ENCODE data around the gene ANXA11. TPM values are rescaled to one million over a fixed set of nuclear protein-coding genes. Genes with fewer than 3 reads are reported as not detected.

Gene ANXA11
- total and polyA plus RNA-seq, 9 of the 15 experiments (the other 6 are each of a cell fraction or from before 2014, with no cell fraction given): 43.6 to 212 (median 109) TPM

GRCh38 chr10:80205477-80206276 is at the start of gene ANXA11 (continued):
- TF ChIP-seq PATZ1 (CRISPR knock-in tag; IDR thresholded peaks at IDR 0.05; ENCODE audit: borderline replicate concordance) (no peak), NCOA2 (IDR thresholded peaks at IDR 0.05; ENCODE audit: partially characterized antibody in 2 of 2) (no peak), ZKSCAN8 (CRISPR knock-in tag; IDR thresholded peaks at IDR 0.05) (no peak), TEAD1 (CRISPR knock-in tag; IDR thresholded peaks at IDR 0.05) (peak in 1 of 2 experiments; percentile 68; a peak in 1 of 4 replicates), ZNF764 (CRISPR knock-in tag; IDR thresholded peaks at IDR 0.05; ENCODE audit: low read depth) (no peak), SP1 (CRISPR knock-in tag; IDR thresholded peaks at IDR 0.05) (peak; percentile 30; the same call in 1 of the 2 replicates), VEZF1 (CRISPR knock-in tag; IDR thresholded peaks at IDR 0.05) (no peak), AFF4 (CRISPR knock-in tag; IDR thresholded peaks at IDR 0.05) (no peak), MYBL2 (IDR thresholded peaks at IDR 0.05; ENCODE audit: low read depth) (no peak), MYBL2 (CRISPR knock-in tag; IDR thresholded peaks at IDR 0.05; ENCODE audit: borderline replicate concordance) (no peak), DNMT1 (IDR thresholded peaks at IDR 0.05) (no peak), YBX1 (IDR thresholded peaks at IDR 0.05) (no peak), SNRNP70 (optimal IDR thresholded peaks at IDR 0.05; ENCODE audit: low read depth, low read length) (no peak), NFE2 (IDR thresholded peaks at IDR 0.05; ENCODE audit: low read depth) (no peak)
- TF ChIP-seq, protein P1, sequence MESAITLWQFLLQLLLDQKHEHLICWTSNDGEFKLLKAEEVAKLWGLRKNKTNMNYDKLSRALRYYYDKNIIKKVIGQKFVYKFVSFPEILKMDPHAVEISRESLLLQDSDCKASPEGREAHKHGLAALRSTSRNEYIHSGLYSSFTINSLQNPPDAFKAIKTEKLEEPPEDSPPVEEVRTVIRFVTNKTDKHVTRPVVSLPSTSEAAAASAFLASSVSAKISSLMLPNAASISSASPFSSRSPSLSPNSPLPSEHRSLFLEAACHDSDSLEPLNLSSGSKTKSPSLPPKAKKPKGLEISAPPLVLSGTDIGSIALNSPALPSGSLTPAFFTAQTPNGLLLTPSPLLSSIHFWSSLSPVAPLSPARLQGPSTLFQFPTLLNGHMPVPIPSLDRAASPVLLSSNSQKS (CRISPR knock-in tag; IDR thresholded peaks at IDR 0.05): no peak
- TF ChIP-seq, protein P2, sequence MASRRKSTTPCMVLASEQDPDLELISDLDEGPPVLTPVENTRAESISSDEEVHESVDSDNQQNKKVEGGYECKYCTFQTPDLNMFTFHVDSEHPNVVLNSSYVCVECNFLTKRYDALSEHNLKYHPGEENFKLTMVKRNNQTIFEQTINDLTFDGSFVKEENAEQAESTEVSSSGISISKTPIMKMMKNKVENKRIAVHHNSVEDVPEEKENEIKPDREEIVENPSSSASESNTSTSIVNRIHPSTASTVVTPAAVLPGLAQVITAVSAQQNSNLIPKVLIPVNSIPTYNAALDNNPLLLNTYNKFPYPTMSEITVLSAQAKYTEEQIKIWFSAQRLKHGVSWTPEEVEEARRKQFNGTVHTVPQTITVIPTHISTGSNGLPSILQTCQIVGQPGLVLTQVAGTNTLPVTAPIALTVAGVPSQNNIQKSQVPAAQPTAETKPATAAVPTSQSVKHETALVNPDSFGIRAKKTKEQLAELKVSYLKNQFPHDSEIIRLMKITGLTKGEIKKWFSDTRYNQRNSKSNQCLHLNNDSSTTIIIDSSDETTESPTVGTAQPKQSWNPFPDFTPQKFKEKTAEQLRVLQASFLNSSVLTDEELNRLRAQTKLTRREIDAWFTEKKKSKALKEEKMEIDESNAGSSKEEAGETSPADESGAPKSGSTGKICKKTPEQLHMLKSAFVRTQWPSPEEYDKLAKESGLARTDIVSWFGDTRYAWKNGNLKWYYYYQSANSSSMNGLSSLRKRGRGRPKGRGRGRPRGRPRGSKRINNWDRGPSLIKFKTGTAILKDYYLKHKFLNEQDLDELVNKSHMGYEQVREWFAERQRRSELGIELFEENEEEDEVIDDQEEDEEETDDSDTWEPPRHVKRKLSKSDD (conservative IDR thresholded peaks at IDR 0.05; ENCODE audit: low read length): no peak

Measured in K562 (cell line).